Osteocyte (in vitro differentiated cells): ENCODE results near the gene RGS5. TPM values are rescaled to one million over a fixed set of nuclear protein-coding genes. Genes with fewer than 3 reads are reported as not detected.

ENCODE experiments used
- DNase-seq: peaks from one replicate; pipeline ENCODE4 v3.0.0; 2021; ENCODE audit warnings: mixed read lengths; ENCODE audit not compliant: unreplicated experiment; ENCODE audit errors: extremely low spot score
- H3K27ac Mint-ChIP-seq: one replicate; pipeline ENCODE4 v1.8.0; 2021; ENCODE audit warnings: mild to moderate bottlenecking, mixed read lengths; ENCODE audit not compliant: unreplicated experiment
- H3K27me3 Mint-ChIP-seq: one replicate; pipeline ENCODE4 v1.8.0; 2021; ENCODE audit warnings: mixed read lengths; ENCODE audit not compliant: unreplicated experiment
- H3K36me3 Mint-ChIP-seq: one replicate; pipeline ENCODE4 v1.8.0; 2021; ENCODE audit warnings: mixed read lengths; ENCODE audit not compliant: unreplicated experiment
- H3K4me1 Mint-ChIP-seq: one replicate; pipeline ENCODE4 v1.8.0; 2021; ENCODE audit warnings: mixed read lengths; ENCODE audit not compliant: unreplicated experiment
- H3K4me3 Mint-ChIP-seq: one replicate; pipeline ENCODE4 v1.8.0; 2021; ENCODE audit warnings: mild to moderate bottlenecking, moderate library complexity, mixed read lengths; ENCODE audit not compliant: unreplicated experiment
- H3K9me3 Mint-ChIP-seq: one replicate; pipeline ENCODE4 v1.8.0; 2021; ENCODE audit warnings: mixed read lengths; ENCODE audit not compliant: unreplicated experiment
- total RNA-seq: library from RNA; stranded (reverse); gene quantifications from 2 replicates; pipeline ENCODE4 v1.2.1, GENCODE V29; 2021
- TF ChIP-seq, protein P1 (sequence below): fragments of 200-600 bp; sonication (generic); IDR thresholded peaks from 2 replicates; pipeline ENCODE4 v1.5.0; 2021; ENCODE audit warnings: antibody characterized with exemption, mild to moderate bottlenecking, moderate library complexity

The RGS5 gene
- total RNA-seq, 1 donor from 2014 or later = 187 TPM

DNA sequence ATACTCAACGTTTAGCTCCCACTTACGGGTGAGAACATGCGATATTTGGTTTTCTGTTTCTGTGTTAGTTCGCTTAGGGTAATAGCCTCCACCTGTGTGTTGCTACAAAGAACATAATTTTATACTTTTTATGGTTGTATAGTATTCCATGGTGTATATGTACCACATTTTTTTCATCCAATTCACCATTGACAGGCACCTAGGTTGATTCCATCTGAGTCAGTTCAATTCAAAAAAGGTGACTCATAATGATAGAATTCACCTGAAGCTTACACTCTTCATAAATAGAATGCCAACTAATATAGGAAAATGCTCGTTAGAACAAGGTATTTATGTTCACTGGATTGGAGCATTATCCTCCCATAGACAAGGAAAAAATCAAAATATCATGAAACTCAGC is 95.1 kb downstream of the RGS5 start:
- TF ChIP-seq, protein P1, sequence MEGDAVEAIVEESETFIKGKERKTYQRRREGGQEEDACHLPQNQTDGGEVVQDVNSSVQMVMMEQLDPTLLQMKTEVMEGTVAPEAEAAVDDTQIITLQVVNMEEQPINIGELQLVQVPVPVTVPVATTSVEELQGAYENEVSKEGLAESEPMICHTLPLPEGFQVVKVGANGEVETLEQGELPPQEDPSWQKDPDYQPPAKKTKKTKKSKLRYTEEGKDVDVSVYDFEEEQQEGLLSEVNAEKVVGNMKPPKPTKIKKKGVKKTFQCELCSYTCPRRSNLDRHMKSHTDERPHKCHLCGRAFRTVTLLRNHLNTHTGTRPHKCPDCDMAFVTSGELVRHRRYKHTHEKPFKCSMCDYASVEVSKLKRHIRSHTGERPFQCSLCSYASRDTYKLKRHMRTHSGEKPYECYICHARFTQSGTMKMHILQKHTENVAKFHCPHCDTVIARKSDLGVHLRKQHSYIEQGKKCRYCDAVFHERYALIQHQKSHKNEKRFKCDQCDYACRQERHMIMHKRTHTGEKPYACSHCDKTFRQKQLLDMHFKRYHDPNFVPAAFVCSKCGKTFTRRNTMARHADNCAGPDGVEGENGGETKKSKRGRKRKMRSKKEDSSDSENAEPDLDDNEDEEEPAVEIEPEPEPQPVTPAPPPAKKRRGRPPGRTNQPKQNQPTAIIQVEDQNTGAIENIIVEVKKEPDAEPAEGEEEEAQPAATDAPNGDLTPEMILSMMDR = no peak
- Mint-ChIP-seq H3K36me3 (no peaks in the 10 kb centered on the region), H3K27me3 (no peaks in the 10 kb centered on the region), H3K9me3 (no peaks in the 10 kb centered on the region), H3K4me1 (peaks cover 38% of the 10 kb centered on the region), H3K27ac (no peak overlapping the region), H3K4me3 (no peak overlapping the region)
- no peak for DNase-seq

- no peak for DNase-seq
- TF ChIP-seq, protein P1 = no peak
- peaks cover 39% of the 10 kb centered on the region for H3K4me1 Mint-ChIP-seq
- no peaks in the 10 kb centered on the region for H3K27me3 Mint-ChIP-seq
- H3K36me3 Mint-ChIP-seq = no peaks in the 10 kb centered on the region
- H3K4me3 Mint-ChIP-seq = no peak overlapping the region
- no peaks in the 10 kb centered on the region for H3K9me3 Mint-ChIP-seq
- no peak overlapping the region for H3K27ac Mint-ChIP-seq
Measured at GRCh38 chr1:163106364-163106987, 96.2 kb downstream of the RGS5 start.

DNA sequence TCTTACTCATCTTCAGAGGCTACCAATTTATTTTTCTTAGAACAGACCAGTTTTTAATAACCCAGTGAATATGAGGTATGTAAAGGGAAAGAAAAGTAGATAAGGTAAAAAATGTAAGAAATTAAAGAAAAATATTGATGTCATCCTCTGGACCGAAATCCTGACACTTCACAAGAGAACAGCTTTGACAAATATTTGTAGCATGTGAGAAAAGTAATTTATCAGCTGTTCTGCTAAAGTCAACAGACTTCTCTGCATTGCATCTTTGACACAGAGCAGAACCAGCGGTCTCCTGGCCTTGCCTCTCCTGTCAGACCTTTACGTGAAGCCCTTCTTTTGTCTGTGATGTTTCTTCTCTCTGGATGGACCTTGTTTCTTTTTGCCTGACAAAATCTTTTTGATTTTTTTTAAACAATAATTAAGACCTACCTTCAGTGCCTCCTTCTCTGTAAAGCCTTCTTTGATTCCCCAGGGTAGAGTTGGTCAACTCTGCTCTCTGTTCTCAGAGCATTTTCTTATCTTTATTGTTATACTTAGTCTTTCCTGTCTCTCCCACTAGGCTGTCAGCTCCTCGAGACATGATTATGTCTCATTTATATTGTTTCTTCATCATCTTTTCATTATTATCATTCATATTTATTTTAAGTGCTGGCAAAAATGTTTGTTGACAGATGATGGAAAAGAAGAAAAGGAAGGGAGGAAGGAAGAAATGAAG is 98.2 kb downstream of the RGS5 start:
- H3K27ac Mint-ChIP-seq = peak overlapping the region; percentile 70
- no peak for DNase-seq

GRCh38 chr1:163102590-163102989 is 100.1 kb downstream of the RGS5 start:
- no peak for DNase-seq
- TF ChIP-seq, protein P1 = no peak
- H3K36me3 Mint-ChIP-seq = no peaks in the 10 kb centered on the region
- no peak overlapping the region for H3K27ac Mint-ChIP-seq
- H3K9me3 Mint-ChIP-seq = no peaks in the 10 kb centered on the region
- no peaks in the 10 kb centered on the region for H3K27me3 Mint-ChIP-seq
- peaks cover 39% of the 10 kb centered on the region for H3K4me1 Mint-ChIP-seq
- H3K4me3 Mint-ChIP-seq = no peak overlapping the region

More for the DNA sequence above, 98.2 kb downstream of the RGS5 start:
- Mint-ChIP-seq H3K27me3 (no peaks in the 10 kb centered on the region), H3K36me3 (no peaks in the 10 kb centered on the region), H3K4me1 (peaks cover 39% of the 10 kb centered on the region), H3K9me3 (no peaks in the 10 kb centered on the region), H3K4me3 (no peak overlapping the region)
- TF ChIP-seq, protein P1 = no peak

DNA sequence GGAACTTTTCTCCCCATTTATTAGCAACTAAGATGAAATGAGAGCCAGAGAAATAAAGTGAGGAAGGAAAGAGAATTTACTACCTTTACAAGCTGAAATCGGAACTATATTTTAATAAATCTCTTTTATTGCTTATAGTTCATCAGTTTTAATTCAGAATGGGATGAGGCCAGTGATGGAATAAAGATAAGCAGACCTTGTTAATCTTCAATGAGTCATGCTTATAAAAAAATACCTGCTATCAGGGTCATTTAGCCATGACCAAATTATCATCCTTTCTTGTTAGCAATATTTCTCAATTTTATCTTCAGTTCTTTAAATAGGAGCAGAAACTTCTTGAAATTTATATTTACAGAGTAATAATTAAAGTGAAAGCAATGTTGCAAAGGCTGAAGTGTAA is 107.5 kb downstream of the RGS5 start:
- H3K27me3 Mint-ChIP-seq = no peaks in the 10 kb centered on the region
- H3K36me3 Mint-ChIP-seq = no peaks in the 10 kb centered on the region
- H3K4me3 Mint-ChIP-seq = no peak overlapping the region
- H3K27ac Mint-ChIP-seq = no peak overlapping the region
- TF ChIP-seq, protein P1 = no peak
- peaks cover 15% of the 10 kb centered on the region for H3K4me1 Mint-ChIP-seq
- no peak for DNase-seq
- H3K9me3 Mint-ChIP-seq = no peaks in the 10 kb centered on the region
